Naive B cell (primary cell): ENCODE results near the gene NUDT1. TPM values are rescaled to one million over a fixed set of nuclear protein-coding genes. Genes with fewer than 3 reads are reported as not detected.
"Not testable (repeated sequence)": the region's sequence is repeated elsewhere in the genome, so short reads cannot be mapped to it uniquely, and the experiment has no call there.

Experiments
- ATAC-seq, 2 donors: fragments of 150-1000 bp; cut with Tn5 transposase; 2 replicates each; pipeline ENCODE4 v1.10.0; 2021; ENCODE audit warnings: low read depth in 2 of 2, mild to moderate bottlenecking in 2 of 2, moderate library complexity in 2 of 2
- DNase-seq: peaks from one replicate; pipeline ENCODE4 v3.0.0; 2022
- H3K27ac Mint-ChIP-seq, 6 donors: one replicate each; pipeline ENCODE4 v1.8.0; 2020 to 2022; ENCODE audit warnings: mild to moderate bottlenecking in 6 of 6, mixed read lengths in 6 of 6, moderate library complexity in 5 of 6, inconsistent platforms in 2 of 6
- H3K27me3 Mint-ChIP-seq, 3 donors: one replicate each; pipeline ENCODE4 v1.8.0; 2021 to 2022; ENCODE audit warnings: mixed read lengths in 3 of 3, mild to moderate bottlenecking in 1 of 3
- H3K36me3 Mint-ChIP-seq, 2 donors: one replicate each; pipeline ENCODE4 v1.8.0; 2020 to 2022; ENCODE audit warnings: mixed read lengths in 2 of 2, inconsistent platforms in 1 of 2, mild to moderate bottlenecking in 1 of 2
- H3K4me1 Mint-ChIP-seq, 3 donors: one replicate each; pipeline ENCODE4 v1.8.0; 2020 to 2022; ENCODE audit warnings: mixed read lengths in 3 of 3, inconsistent platforms in 1 of 3, mild to moderate bottlenecking in 1 of 3, moderate library complexity in 1 of 3
- H3K4me3 Mint-ChIP-seq, 8 donors: one replicate each; pipeline ENCODE4 v1.8.0; 2020 to 2022; ENCODE audit warnings: mild to moderate bottlenecking in 8 of 8, mixed read lengths in 8 of 8, moderate library complexity in 8 of 8, inconsistent platforms in 2 of 8
- H3K9me3 Mint-ChIP-seq, 7 donors: one replicate each; pipeline ENCODE4 v1.8.0; 2020 to 2022; ENCODE audit warnings: mixed read lengths in 7 of 7, mild to moderate bottlenecking in 5 of 7, inconsistent platforms in 2 of 7, moderate library complexity in 1 of 7
- polyA plus RNA-seq, 6 donors: library from polyadenylated mRNA; unstranded; fragments of 300-500 nt; fragmentation: Illumina TruSeq; gene quantifications; one replicate each; pipeline ENCODE4 v1.2.3, GENCODE V29; 2021; ENCODE audit warnings: low read depth in 6 of 6

NUDT1 gene
- polyA plus RNA-seq, 6 donors from 2014 or later = 50.8 to 78.8 (median 59.4) TPM

DNA sequence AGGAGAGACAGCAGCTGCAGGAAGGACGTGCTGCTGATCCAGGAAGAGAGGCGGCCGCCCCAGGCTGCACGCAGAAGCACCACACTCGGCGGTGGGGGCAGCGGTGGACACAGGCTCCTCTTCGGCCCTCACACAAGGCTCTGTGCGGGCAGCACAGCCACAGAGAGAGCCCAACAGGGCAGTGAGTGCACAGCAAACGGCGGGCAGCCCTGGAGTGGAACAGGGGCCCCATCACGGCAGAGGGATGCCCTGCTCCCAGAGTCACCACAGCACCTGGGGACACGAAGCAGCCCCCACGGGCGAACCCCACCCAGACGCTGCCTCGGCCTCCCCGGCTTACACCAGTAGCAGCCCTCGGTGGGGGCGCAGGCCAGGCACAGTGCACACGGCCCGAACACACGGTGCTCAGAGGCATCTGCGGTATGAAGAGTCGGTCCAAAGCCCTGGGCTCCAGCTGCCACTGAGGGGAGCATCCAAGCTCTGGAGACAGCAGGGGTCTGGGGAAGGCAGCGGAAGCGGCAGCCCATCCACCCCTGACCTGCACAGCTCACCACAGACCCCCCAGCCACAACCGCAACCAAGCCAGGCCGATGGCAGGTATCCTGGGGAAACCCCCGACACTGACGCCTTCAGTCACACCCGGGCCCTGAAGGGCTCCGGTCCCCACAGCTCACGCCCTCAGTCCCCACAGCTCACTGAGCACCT, 16.8 kb downstream of the NUDT1 start:
- peak; percentile 33 for DNase-seq
- peak overlapping the region in 6 of 8 donors; percentile 32 to 77 (median 44) for H3K4me3 Mint-ChIP-seq
- ATAC-seq = peak; percentile 24 to 53
- peaks cover 30 to 45% (median 32%) of the 10 kb centered on the region in 3 donors for H3K4me1 Mint-ChIP-seq
- H3K27me3 Mint-ChIP-seq = no peaks in the 10 kb centered on the region
- H3K27ac Mint-ChIP-seq = peak overlapping the region in 5 of 6 donors; percentile 52 to 100 (median 99)
- peaks cover 0 to 15% of the 10 kb centered on the region in 2 donors for H3K36me3 Mint-ChIP-seq
- no peaks in the 10 kb centered on the region for H3K9me3 Mint-ChIP-seq

- Mint-ChIP-seq H3K4me3 (peak overlapping the region in 7 of 8 donors; percentile 32 to 78 (median 51)), H3K36me3 (peaks cover 5 to 21% of the 10 kb centered on the region in 2 donors), H3K27me3 (no peaks in the 10 kb centered on the region), H3K9me3 (no peaks in the 10 kb centered on the region), H3K4me1 (peaks cover 32 to 50% (median 33%) of the 10 kb centered on the region in 3 donors), H3K27ac (peak overlapping the region in 5 of 6 donors; percentile 89 to 100 (median 99))
- ATAC-seq = no peak
- DNase-seq = no peak
These were observed 17.5 kb downstream of the NUDT1 start for GRCh38 chr7:2259480-2259879.

- peaks cover 25 to 50% (median 29%) of the 10 kb centered on the region in 3 donors for H3K4me1 Mint-ChIP-seq
- peak overlapping the region in 5 of 8 donors; percentile 24 to 84 (median 47) for H3K4me3 Mint-ChIP-seq
- H3K27ac Mint-ChIP-seq = peak overlapping the region; percentile 99 to 100 (median 99)
- H3K27me3 Mint-ChIP-seq = no peaks in the 10 kb centered on the region
- peaks cover 5 to 17% of the 10 kb centered on the region in 2 donors for H3K36me3 Mint-ChIP-seq
- ATAC-seq = no peak
- DNase-seq = no peak
- no peaks in the 10 kb centered on the region for H3K9me3 Mint-ChIP-seq
These were observed 18.8 kb downstream of the NUDT1 start for GRCh38 chr7:2260820-2261219.

DNA sequence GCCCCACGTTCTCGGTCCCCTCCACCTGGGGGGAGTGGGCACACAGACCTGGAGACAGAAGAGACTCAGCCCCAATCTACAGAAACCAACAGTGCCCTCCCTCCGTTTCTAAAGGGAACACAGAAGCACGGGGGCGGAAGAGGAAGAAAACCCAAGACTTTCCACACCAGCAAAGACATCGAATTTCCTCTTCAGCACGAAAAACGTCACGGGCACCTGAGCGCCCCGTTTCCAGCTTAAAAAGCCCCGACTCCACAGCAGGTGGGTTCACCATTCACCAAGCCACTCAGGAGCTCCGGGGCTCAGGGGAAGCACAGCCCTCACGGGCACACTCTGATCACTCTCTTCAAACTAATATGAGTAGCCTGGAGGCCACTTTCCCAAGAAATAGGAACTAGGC, 19.6 kb downstream of the NUDT1 start:
- H3K27me3 Mint-ChIP-seq = no peaks in the 10 kb centered on the region
- peak overlapping the region; percentile 68 to 85 (median 80) for H3K4me3 Mint-ChIP-seq
- H3K9me3 Mint-ChIP-seq = no peaks in the 10 kb centered on the region
- peaks cover 5 to 17% of the 10 kb centered on the region in 2 donors for H3K36me3 Mint-ChIP-seq
- peaks cover 25 to 50% (median 29%) of the 10 kb centered on the region in 3 donors for H3K4me1 Mint-ChIP-seq
- DNase-seq (peak; percentile 90), ATAC-seq (peak; percentile 87 to 90)
- H3K27ac Mint-ChIP-seq = peak overlapping the region; percentile 99 to 100 (median 99)

DNA sequence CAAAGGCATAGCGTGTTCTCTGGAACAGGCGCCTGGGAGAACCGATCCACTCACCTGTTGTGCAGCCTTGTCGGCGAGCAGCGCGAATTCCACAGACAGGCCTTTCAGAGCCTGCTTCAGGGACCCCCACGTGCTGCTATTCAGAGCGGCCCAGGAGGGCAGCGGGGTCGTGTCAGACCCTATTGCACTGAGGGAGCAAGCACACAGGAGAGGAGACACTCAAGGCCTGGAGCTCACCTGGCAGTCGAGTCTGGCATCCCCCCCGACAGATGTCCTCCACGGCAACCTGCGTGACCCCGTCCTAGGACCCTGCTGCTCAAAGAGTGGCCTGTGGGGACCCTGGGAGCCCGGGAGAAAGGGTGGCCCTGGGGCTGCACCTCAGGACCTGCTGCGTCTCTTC, 21.1 kb downstream of the NUDT1 start:
- peaks cover 5 to 17% of the 10 kb centered on the region in 2 donors for H3K36me3 Mint-ChIP-seq
- no peaks in the 10 kb centered on the region for H3K27me3 Mint-ChIP-seq
- DNase-seq = no peak
- H3K4me1 Mint-ChIP-seq = peaks cover 25 to 50% (median 29%) of the 10 kb centered on the region in 3 donors
- no peaks in the 10 kb centered on the region for H3K9me3 Mint-ChIP-seq
- peak overlapping the region; percentile 84 to 100 (median 99) for H3K27ac Mint-ChIP-seq
- ATAC-seq = no peak
- H3K4me3 Mint-ChIP-seq = peak overlapping the region in 1 of 8 donors; percentile 12

DNA sequence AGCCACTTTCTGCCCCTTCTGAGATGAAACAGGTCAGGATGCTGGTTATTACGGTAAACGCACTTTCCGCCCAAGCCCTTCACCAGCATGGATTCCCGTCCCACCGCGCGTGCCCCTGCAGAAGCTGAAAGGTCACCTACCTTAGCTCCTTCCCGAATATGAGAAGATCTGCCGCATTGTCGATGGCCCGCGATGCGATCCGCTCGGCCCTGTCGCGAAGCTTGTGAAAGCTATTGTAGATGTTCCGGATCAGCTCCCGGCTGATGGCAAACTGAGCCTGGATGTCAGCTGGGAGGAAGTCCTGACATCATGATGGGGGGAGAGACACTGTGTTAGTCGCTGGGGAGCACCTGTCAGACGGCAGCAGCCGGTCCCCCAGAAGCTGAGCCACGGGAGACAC, 22.1 kb downstream of the NUDT1 start:
- peak overlapping the region; percentile 86 to 99 (median 89) for H3K27ac Mint-ChIP-seq
- ATAC-seq (no peak), DNase-seq (no peak)
- peaks cover 5 to 17% of the 10 kb centered on the region in 2 donors for H3K36me3 Mint-ChIP-seq
- peak overlapping the region in 1 of 8 donors; percentile 21 for H3K4me3 Mint-ChIP-seq
- H3K4me1 Mint-ChIP-seq = peaks cover 21 to 47% (median 27%) of the 10 kb centered on the region in 3 donors
- no peaks in the 10 kb centered on the region for H3K9me3 Mint-ChIP-seq
- no peaks in the 10 kb centered on the region for H3K27me3 Mint-ChIP-seq

- Mint-ChIP-seq H3K4me3 (no peak overlapping the region), H3K36me3 (peaks cover 5 to 9% of the 10 kb centered on the region in 2 donors)
These were observed 24.9 kb downstream of the NUDT1 start for GRCh38 chr7:2266911-2267310.

DNA sequence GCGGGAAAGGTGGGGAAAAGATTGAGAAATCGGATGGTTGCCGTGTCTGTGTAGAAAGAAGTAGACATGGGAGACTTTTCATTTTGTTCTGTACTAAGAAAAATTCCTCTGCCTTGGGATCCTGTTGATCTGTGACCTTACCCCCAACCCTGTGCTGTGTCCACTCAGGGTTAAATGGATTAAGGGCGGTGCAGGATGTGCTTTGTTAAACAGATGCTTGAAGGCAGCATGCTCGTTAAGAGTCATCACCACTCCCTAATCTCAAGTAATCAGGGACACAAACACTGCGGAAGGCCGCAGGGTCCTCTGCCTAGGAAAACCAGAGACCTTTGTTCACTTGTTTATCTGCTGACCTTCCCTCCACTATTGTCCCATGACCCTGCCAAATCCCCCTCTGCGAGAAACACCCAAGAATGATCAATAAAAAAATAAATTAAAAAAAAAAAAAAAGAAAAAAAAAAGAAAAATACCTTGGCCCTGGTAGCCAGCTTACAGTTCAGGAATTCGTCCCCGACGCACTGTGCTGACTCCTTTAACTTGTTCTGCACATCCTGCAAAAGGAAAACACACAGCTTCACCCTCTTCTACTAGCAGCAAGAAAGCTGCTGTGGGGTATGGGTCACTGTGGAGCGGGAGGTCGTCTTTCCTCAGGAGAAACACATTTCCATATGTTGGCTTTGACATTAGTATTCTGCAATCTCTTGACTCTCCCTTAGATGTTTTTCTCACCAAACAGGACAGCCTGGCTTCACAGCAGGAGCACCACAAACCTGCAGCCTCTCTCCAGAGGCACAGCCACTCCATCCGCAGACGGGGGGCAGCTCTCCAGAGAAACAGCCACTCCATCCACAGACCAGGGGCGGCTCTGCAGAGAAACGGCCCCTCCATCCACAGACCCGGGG, 27.3 kb downstream of the NUDT1 start:
- H3K9me3 Mint-ChIP-seq, H3K4me3 Mint-ChIP-seq, ATAC-seq, H3K27me3 Mint-ChIP-seq, H3K4me1 Mint-ChIP-seq, DNase-seq, H3K36me3 Mint-ChIP-seq: not testable (repeated sequence)
- peak overlapping the region in 2 of 6 donors; percentile 27 to 67 for H3K27ac Mint-ChIP-seq

More at GRCh38 chr7:2266911-2267310, 24.9 kb downstream of the NUDT1 start:
- ATAC-seq = no peak
- H3K4me1 Mint-ChIP-seq = peaks cover 8 to 21% (median 10%) of the 10 kb centered on the region in 3 donors
- no peak for DNase-seq
- peak overlapping the region in 4 of 6 donors; percentile 45 to 78 (median 63) for H3K27ac Mint-ChIP-seq
- no peaks in the 10 kb centered on the region for H3K27me3 Mint-ChIP-seq
- H3K9me3 Mint-ChIP-seq = no peaks in the 10 kb centered on the region

DNA sequence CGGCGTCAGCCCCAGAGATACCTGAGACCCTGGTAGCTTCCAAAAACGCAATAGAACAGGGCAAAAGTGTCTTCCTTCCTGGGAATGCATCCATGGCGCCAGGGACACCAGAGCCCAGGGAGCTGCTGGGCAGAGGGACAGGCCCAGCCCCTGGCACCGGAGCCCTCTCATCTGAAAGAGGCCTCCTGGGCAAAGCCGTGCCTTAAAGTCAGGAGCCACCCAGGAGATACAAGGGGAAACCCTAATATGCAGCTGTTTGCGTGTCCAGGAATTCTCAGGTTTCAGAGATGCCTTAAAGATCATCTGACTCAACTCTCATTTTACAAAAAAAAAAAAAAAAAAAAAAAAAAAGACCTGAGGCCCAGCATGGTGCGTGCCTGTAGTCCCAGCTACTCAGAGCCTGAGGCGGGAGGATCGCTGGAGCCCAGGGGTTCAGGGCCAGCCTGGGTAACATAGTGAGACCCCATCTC, 28.0 kb downstream of the NUDT1 start:
- peak overlapping the region in 2 of 6 donors; percentile 27 to 34 for H3K27ac Mint-ChIP-seq
- H3K4me3 Mint-ChIP-seq = no peak overlapping the region
- peaks cover 0 to 7% of the 10 kb centered on the region in 2 donors for H3K36me3 Mint-ChIP-seq
- no peaks in the 10 kb centered on the region for H3K27me3 Mint-ChIP-seq
- DNase-seq (no peak), ATAC-seq (no peak)
- no peaks in the 10 kb centered on the region for H3K9me3 Mint-ChIP-seq
- H3K4me1 Mint-ChIP-seq = peaks cover 0 to 3% (median 0%) of the 10 kb centered on the region in 3 donors

DNA sequence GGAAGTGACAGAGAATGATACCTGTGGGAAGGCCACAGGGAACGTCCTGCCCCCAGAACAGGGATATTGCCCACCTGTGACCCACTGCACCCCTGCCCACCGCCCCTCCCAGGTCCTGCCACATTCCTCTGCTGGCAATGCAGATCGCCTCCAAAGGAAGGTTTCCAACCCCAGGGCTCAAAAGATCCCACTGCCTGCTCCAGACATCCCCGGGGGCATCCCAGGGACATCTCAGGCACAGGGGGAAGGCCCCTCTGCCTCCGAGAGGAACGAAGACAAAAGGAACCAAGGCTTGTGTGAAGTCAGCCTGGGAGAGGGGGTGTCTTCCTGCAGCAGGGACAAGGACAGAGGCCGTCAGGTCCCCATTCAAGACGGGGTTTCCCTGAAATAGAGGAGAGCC, 28.5 kb downstream of the NUDT1 start:
- ATAC-seq (no peak), DNase-seq (no peak)
- H3K4me1 Mint-ChIP-seq = peaks cover 0 to 1% (median 0%) of the 10 kb centered on the region in 3 donors
- H3K27me3 Mint-ChIP-seq = no peaks in the 10 kb centered on the region
- H3K36me3 Mint-ChIP-seq = peaks cover 0 to 7% of the 10 kb centered on the region in 2 donors
- H3K27ac Mint-ChIP-seq = peak overlapping the region in 1 of 6 donors; percentile 96
- no peak overlapping the region for H3K4me3 Mint-ChIP-seq
- H3K9me3 Mint-ChIP-seq = no peaks in the 10 kb centered on the region

- no peak for DNase-seq
- Mint-ChIP-seq H3K27ac (peak overlapping the region in 2 of 6 donors; percentile 24 to 79), H3K4me3 (peak overlapping the region in 1 of 8 donors; percentile 51), H3K4me1 (no peaks in the 10 kb centered on the region), H3K9me3 (no peaks in the 10 kb centered on the region), H3K27me3 (no peaks in the 10 kb centered on the region), H3K36me3 (peaks cover 0 to 7% of the 10 kb centered on the region in 2 donors)
- no peak for ATAC-seq
These were observed 29.4 kb downstream of the NUDT1 start for GRCh38 chr7:2271273-2272026.

- Mint-ChIP-seq H3K4me1 (no peaks in the 10 kb centered on the region), H3K27ac (peak overlapping the region in 2 of 6 donors; percentile 11 to 66), H3K36me3 (peaks cover 3 to 7% of the 10 kb centered on the region in 2 donors), H3K27me3 (no peaks in the 10 kb centered on the region), H3K4me3 (no peak overlapping the region), H3K9me3 (no peaks in the 10 kb centered on the region)
- ATAC-seq (no peak), DNase-seq (no peak)
These were observed 30.0 kb downstream of the NUDT1 start for GRCh38 chr7:2272031-2272430.
